ENCODE measurements around the gene IRX4.

DNA sequence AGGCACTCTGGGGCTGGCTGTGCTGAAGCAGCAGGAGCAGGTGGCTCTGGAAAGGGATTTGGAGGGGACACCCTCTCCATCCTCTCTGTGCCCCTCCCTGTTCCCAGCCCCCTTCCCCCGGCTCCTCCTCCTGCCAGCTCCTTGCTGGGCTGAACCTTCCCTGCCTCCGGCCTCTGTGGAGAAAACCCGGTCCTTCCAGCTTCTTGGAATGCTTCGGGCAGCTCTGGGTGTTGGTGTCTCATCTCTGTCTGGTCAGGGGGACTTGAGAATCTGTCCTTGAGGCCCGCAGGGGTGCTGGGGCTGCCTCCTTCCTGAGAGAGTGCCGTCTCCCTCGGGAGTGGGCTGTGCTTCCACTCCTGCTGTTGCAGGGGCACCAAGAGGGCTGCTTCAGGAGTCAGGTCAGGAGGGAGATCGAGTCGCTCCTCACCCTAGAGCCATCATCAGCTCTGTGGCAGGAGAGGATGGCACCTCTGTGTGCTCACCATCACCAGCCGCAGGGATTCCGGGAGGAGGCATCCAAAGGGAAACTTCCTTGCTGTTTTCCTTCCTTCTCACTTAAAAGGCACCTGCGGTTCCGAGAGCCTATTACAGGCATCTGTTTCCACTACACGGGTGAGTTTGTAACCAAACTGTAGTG lies 50.9 kb downstream of the IRX4 start:
- TF ChIP-seq, protein P1, sequence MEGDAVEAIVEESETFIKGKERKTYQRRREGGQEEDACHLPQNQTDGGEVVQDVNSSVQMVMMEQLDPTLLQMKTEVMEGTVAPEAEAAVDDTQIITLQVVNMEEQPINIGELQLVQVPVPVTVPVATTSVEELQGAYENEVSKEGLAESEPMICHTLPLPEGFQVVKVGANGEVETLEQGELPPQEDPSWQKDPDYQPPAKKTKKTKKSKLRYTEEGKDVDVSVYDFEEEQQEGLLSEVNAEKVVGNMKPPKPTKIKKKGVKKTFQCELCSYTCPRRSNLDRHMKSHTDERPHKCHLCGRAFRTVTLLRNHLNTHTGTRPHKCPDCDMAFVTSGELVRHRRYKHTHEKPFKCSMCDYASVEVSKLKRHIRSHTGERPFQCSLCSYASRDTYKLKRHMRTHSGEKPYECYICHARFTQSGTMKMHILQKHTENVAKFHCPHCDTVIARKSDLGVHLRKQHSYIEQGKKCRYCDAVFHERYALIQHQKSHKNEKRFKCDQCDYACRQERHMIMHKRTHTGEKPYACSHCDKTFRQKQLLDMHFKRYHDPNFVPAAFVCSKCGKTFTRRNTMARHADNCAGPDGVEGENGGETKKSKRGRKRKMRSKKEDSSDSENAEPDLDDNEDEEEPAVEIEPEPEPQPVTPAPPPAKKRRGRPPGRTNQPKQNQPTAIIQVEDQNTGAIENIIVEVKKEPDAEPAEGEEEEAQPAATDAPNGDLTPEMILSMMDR (IDR thresholded peaks at IDR 0.05; ENCODE audit: low read depth, low read length, missing input control), result no peak
- no peak for TF ChIP-seq ATF3 (IDR thresholded peaks at IDR 0.05)
- no peak for TF ChIP-seq RXRA (IDR thresholded peaks at IDR 0.05)
- TF ChIP-seq SP1 (IDR thresholded peaks at IDR 0.05), result no peak
- no peak for TF ChIP-seq ZBTB33 (IDR thresholded peaks at IDR 0.05)
- TF ChIP-seq RAD21 (IDR thresholded peaks at IDR 0.05), result no peak
- TF ChIP-seq TAF1 (conservative IDR thresholded peaks at IDR 0.05), result no peak
- TF ChIP-seq REST (IDR thresholded peaks at IDR 0.05), result no peak
- TF ChIP-seq YY1 (IDR thresholded peaks at IDR 0.05), result no peak
- no peak for TF ChIP-seq NR2F2 (IDR thresholded peaks at IDR 0.05)
- TF ChIP-seq, protein P2, sequence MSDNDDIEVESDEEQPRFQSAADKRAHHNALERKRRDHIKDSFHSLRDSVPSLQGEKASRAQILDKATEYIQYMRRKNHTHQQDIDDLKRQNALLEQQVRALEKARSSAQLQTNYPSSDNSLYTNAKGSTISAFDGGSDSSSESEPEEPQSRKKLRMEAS (IDR thresholded peaks at IDR 0.05), result no peak
- no peak for TF ChIP-seq JUND (IDR thresholded peaks at IDR 0.05)
